ENCODE data around the gene DNAJC5G. TPM values are rescaled to one million over a fixed set of nuclear protein-coding genes. Genes with fewer than 3 reads are reported as not detected.

The DNAJC5G gene
- polyA plus RNA-seq, 1 of the 3 experiments (the other 2 are of a cell fraction) = 0.18 TPM

GRCh38 chr2:27263287-27264252 is 11.7 kb upstream of the DNAJC5G start:
- Histone ChIP-seq H3K27me3 (ENCODE audit: insufficient read depth) (peaks cover 73% of the 10 kb centered on the region), H3K27ac (ENCODE audit: low read depth in 2 of 2, low read length in 1 of 2) (no peak overlapping the region), H2AFZ (ENCODE audit: low read depth) (peak overlapping the region; percentile 85; the same call in 1 of the 2 replicates), H3K9ac (no peak overlapping the region), H3K4me1 (ENCODE audit: control insufficient read depth in 1 of 2, insufficient read depth in 2 of 2, low read depth in 1 of 2, low read length in 1 of 2) (peaks cover 6 to 28% of the 10 kb centered on the region in 2 experiments; a peak in 1 of 4 replicates), H3K4me2 (peak overlapping the region; percentile 84), H3K4me3 (ENCODE audit: low read depth in 2 of 2, low read length in 1 of 2) (peak overlapping the region; percentile 49 to 65), H4K20me1 (ENCODE audit: insufficient read depth) (no peaks in the 10 kb centered on the region), H3K9me3 (no peaks in the 10 kb centered on the region), H3K36me3 (replicated peaks in 1 of 2; ENCODE audit: control insufficient read depth in 1 of 2, insufficient read depth in 2 of 2, low read length in 1 of 2) (no peaks in the 10 kb centered on the region), H3K79me2 (ENCODE audit: insufficient read depth) (no peaks in the 10 kb centered on the region), H3F3A (replicated peaks; ENCODE audit: insufficient read depth) (peaks cover 6% of the 10 kb centered on the region), H3K9me2 (no peaks in the 10 kb centered on the region)
- ChIA-PET POLR2A (interaction anchor here (0.6 to 1.2 kb wide), 2 partner anchors 8 to 191 kb away, joined by 3 to 4 read pairs; no protein-coding TSS in a partner anchor), CTCF (interaction anchor here (1.0 to 14.1 kb wide), 20 partner anchors 9 to 212 kb away, joined by 3 to 392 read pairs (median 6); partner anchors contain the start of genes ABHD1, KHK and TRIM54)
- TF ChIP-seq EZH2phosphoT487 (IDR thresholded peaks at IDR 0.05; ENCODE audit: borderline replicate concordance, low read depth) = peak; percentile 88; the same call in 1 of the 2 replicates
- TF ChIP-seq ELF1 (IDR thresholded peaks at IDR 0.05) = no peak
- 6% methylated on average over 41 of the region's 46 CpGs for WGBS (ENCODE audit: low lambda C conversion rate)
- peak; percentile 65 for DNase-seq

- Histone ChIP-seq H2AFZ (ENCODE audit: low read depth) (peak overlapping the region; percentile 72; the same call in 1 of the 2 replicates), H3K27ac (ENCODE audit: low read depth in 2 of 2, low read length in 1 of 2) (no peak overlapping the region), H3K9ac (no peak overlapping the region), H3K79me2 (ENCODE audit: insufficient read depth) (no peaks in the 10 kb centered on the region), H3K9me2 (no peaks in the 10 kb centered on the region), H3K9me3 (no peaks in the 10 kb centered on the region), H3F3A (replicated peaks; ENCODE audit: insufficient read depth) (peaks cover 6% of the 10 kb centered on the region), H3K4me3 (ENCODE audit: low read depth in 2 of 2, low read length in 1 of 2) (peak overlapping the region; percentile 49 to 55; a peak in 3 of 4 replicates), H4K20me1 (ENCODE audit: insufficient read depth) (no peaks in the 10 kb centered on the region), H3K4me1 (ENCODE audit: control insufficient read depth in 1 of 2, insufficient read depth in 2 of 2, low read depth in 1 of 2, low read length in 1 of 2) (peaks cover 6 to 28% of the 10 kb centered on the region in 2 experiments; a peak in 1 of 4 replicates), H3K36me3 (replicated peaks in 1 of 2; ENCODE audit: control insufficient read depth in 1 of 2, insufficient read depth in 2 of 2, low read length in 1 of 2) (no peaks in the 10 kb centered on the region), H3K4me2 (peak overlapping the region; percentile 84), H3K27me3 (ENCODE audit: insufficient read depth) (peaks cover 80% of the 10 kb centered on the region)
- TF ChIP-seq CHD2 (IDR thresholded peaks at IDR 0.05; ENCODE audit: low read length, partially characterized antibody) (no peak), JUND (IDR thresholded peaks at IDR 0.05) (no peak), EZH2phosphoT487 (IDR thresholded peaks at IDR 0.05; ENCODE audit: borderline replicate concordance, low read depth) (no peak), NFIC (IDR thresholded peaks at IDR 0.05; ENCODE audit: borderline replicate concordance) (no peak), CTCF (IDR thresholded peaks at IDR 0.05) (no peak), SIN3A (IDR thresholded peaks at IDR 0.05; ENCODE audit: borderline replicate concordance, low read depth, low read length) (no peak), FOSL2 (IDR thresholded peaks at IDR 0.05; ENCODE audit: borderline replicate concordance, low read depth) (no peak), TAF1 (IDR thresholded peaks at IDR 0.05; ENCODE audit: borderline replicate concordance, low read depth, low read length) (no peak), TCF12 (IDR thresholded peaks at IDR 0.05) (no peak), FOXJ3 (CRISPR knock-in tag; IDR thresholded peaks at IDR 0.05) (no peak), EP300 (IDR thresholded peaks at IDR 0.05; ENCODE audit: borderline replicate concordance in 1 of 2, low read depth in 1 of 2, low read length in 1 of 2) (no peak), TEAD4 (IDR thresholded peaks at IDR 0.05; ENCODE audit: borderline replicate concordance, insufficient read depth) (no peak), SMC3 (IDR thresholded peaks at IDR 0.05; ENCODE audit: low read depth, low read length) (no peak), PBX3 (IDR thresholded peaks at IDR 0.05) (no peak), GABPA (IDR thresholded peaks at IDR 0.05; ENCODE audit: low read depth) (no peak), MAX (IDR thresholded peaks at IDR 0.05; ENCODE audit: low read depth) (no peak), GATA2 (CRISPR knock-in tag; IDR thresholded peaks at IDR 0.05) (no peak), ZBTB33 (IDR thresholded peaks at IDR 0.05; ENCODE audit: borderline replicate concordance, low read depth) (no peak)
- CTCF ChIA-PET = interaction anchor here (0.5 to 14.1 kb wide), 49 partner anchors 9 to 1664 kb away, joined by 3 to 392 read pairs (median 5); partner anchors contain the start of genes ABHD1, AGBL5, CAD and DNAJC5G
- peak; percentile 80 for DNase-seq
- 5% methylated on average over 17 of the region's 38 CpGs for WGBS (ENCODE audit: low lambda C conversion rate)
- POLR2A ChIA-PET = interaction anchor here (0.6 to 2.0 kb wide), 3 partner anchors 9 to 1386 kb away, joined by 4 to 7 read pairs (median 4); partner anchors contain the start of gene ASXL2
Observed at GRCh38 chr2:27264253-27264752, 10.9 kb upstream of the DNAJC5G start.
